Left lung (tissue), 10 donors: ENCODE measurements around the gene SLC25A18. TPM values are rescaled to one million over a fixed set of nuclear protein-coding genes. Genes with fewer than 3 reads are reported as not detected.

Experiments
- ATAC-seq: fragments of 200-7000 bp; cut with Tn5 transposase; one replicate; pipeline ENCODE4 v1.9.1; 2020; ENCODE audit warnings: moderate library complexity
- DNase-seq, 4 donors: peaks; one replicate each; pipeline ENCODE4 v3.0.0-alpha.2; 2013 to 2020
- H3K27ac ChIP-seq, 2 donors: fragments of 200-600 bp; sonication (generic) in 1 of 2; one replicate each; pipeline versions ENCODE4 v1.5.0 to v1.8.0; 2020 to 2021
- H3K27me3 ChIP-seq, 2 donors: fragments of 200-600 bp; sonication (generic) in 1 of 2; one replicate each; pipeline versions ENCODE4 v1.5.0 to v1.8.0; 2020 to 2021
- H3K36me3 ChIP-seq, 2 donors: fragments of 200-600 bp; sonication (generic) in 1 of 2; one replicate each; pipeline versions ENCODE4 v1.5.0 to v1.8.0; 2020 to 2021
- H3K4me1 ChIP-seq, 2 donors: fragments of 200-600 bp; one replicate each; pipeline ENCODE4 v1.8.0; 2021
- H3K4me3 ChIP-seq, 2 donors: fragments of 200-600 bp; sonication (generic) in 1 of 2; one replicate each; pipeline versions ENCODE4 v1.5.0 to v1.8.0; 2020 to 2021; ENCODE audit warnings: mild to moderate bottlenecking in 1 of 2
- H3K9me3 ChIP-seq, 2 donors: fragments of 200-600 bp; sonication (generic) in 1 of 2; one replicate each; pipeline versions ENCODE4 v1.5.0 to v1.8.0; 2020 to 2021
- intact Hi-C, 2 donors: fragments of 100-400 bp; cut with DNase I; formaldehyde crosslinking; loops; one replicate each; pipeline versions ENCODE4 v1.11.2 to v1.14.2; 2022
- polyA plus RNA-seq, 6 donors: library from polyadenylated mRNA; unstranded; fragments of 120-200 nt; gene quantifications; one replicate each; pipeline ENCODE4 v1.2.1, GENCODE V29; 2013; ENCODE audit not compliant: insufficient read length in 6 of 6
- total RNA-seq, 2 donors: library from RNA; stranded (reverse); fragmentation: NEBNext Ultra II Directional; extraction: Animal tissue kit (Norgen Biotek cat#: 25700); gene quantifications; one replicate each; pipeline ENCODE4 v1.2.1, GENCODE V29; 2021
- TF ChIP-seq, protein P1 (sequence below), 2 donors: fragments of 200-600 bp; sonication (generic) in 1 of 2; IDR thresholded peaks; one replicate each; pipeline versions ENCODE4 v1.5.0 to v1.8.0; 2021; ENCODE audit warnings: antibody characterized with exemption in 2 of 2
- donor health status: DM: no; HTN: yes; CAD: no.
- donor health status: DM: no; HTN: no; CAD: no.

SLC25A18 gene
- total and polyA plus RNA-seq, 8 donors: 0.26 to 0.56 (median 0.40) TPM

GRCh38 chr22:17575681-17576080 is 12.4 kb downstream of the SLC25A18 start:
- Histone ChIP-seq H3K36me3 (no peaks in the 10 kb centered on the region), H3K4me3 (no peak overlapping the region), H3K4me1 (peaks cover under 1 to 4% of the 10 kb centered on the region in 2 donors), H3K27ac (no peak overlapping the region), H3K9me3 (no peaks in the 10 kb centered on the region), H3K27me3 (no peaks in the 10 kb centered on the region)
- ATAC-seq (no peak), DNase-seq (no peak)
- intact Hi-C loops: no loop called here
- TF ChIP-seq, protein P1, sequence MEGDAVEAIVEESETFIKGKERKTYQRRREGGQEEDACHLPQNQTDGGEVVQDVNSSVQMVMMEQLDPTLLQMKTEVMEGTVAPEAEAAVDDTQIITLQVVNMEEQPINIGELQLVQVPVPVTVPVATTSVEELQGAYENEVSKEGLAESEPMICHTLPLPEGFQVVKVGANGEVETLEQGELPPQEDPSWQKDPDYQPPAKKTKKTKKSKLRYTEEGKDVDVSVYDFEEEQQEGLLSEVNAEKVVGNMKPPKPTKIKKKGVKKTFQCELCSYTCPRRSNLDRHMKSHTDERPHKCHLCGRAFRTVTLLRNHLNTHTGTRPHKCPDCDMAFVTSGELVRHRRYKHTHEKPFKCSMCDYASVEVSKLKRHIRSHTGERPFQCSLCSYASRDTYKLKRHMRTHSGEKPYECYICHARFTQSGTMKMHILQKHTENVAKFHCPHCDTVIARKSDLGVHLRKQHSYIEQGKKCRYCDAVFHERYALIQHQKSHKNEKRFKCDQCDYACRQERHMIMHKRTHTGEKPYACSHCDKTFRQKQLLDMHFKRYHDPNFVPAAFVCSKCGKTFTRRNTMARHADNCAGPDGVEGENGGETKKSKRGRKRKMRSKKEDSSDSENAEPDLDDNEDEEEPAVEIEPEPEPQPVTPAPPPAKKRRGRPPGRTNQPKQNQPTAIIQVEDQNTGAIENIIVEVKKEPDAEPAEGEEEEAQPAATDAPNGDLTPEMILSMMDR (IDR thresholded peaks at IDR 0.05): no peak

DNA sequence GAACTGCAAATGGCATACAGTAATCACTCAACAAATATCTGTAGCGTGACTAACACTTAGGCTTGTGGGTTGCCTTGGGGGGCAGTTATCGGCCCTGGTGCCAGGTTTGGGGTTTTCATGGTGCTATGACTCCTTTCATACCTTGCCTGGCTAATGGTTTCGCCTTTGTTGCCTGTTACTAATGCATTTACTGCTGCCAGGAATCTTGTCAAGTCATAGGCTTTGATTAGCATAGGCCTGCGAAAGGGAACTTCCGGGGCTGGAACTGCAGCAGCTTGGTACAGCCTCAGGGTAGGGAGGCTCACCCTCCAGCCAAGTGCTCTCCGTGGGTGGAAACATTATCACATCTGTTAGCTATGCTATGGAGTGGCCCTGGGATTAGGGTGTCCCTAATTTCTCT is 13.2 kb downstream of the SLC25A18 start:
- ATAC-seq (no peak), DNase-seq (no peak)
- H3K27me3 ChIP-seq: no peaks in the 10 kb centered on the region
- peaks cover 0 to 3% of the 10 kb centered on the region in 2 donors for H3K4me1 ChIP-seq
- H3K9me3 ChIP-seq: no peaks in the 10 kb centered on the region
- no peaks in the 10 kb centered on the region for H3K36me3 ChIP-seq
- H3K27ac ChIP-seq: no peak overlapping the region
- intact Hi-C loops: no loop called here
- no peak overlapping the region for H3K4me3 ChIP-seq
- TF ChIP-seq, protein P1 (IDR thresholded peaks at IDR 0.05): no peak

GRCh38 chr22:17578136-17578754 is 14.9 kb downstream of the SLC25A18 start:
- TF ChIP-seq, protein P1 (IDR thresholded peaks at IDR 0.05): no peak
- no peaks in the 10 kb centered on the region for H3K9me3 ChIP-seq
- H3K4me3 ChIP-seq: no peak overlapping the region
- no peaks in the 10 kb centered on the region for H3K4me1 ChIP-seq
- no peaks in the 10 kb centered on the region for H3K27me3 ChIP-seq
- DNase-seq (peak in 2 of 4 donors; percentile 56 to 72), ATAC-seq (peak; percentile 76)
- H3K27ac ChIP-seq: no peak overlapping the region
- no peaks in the 10 kb centered on the region for H3K36me3 ChIP-seq
- intact Hi-C loops: no loop called here

DNA sequence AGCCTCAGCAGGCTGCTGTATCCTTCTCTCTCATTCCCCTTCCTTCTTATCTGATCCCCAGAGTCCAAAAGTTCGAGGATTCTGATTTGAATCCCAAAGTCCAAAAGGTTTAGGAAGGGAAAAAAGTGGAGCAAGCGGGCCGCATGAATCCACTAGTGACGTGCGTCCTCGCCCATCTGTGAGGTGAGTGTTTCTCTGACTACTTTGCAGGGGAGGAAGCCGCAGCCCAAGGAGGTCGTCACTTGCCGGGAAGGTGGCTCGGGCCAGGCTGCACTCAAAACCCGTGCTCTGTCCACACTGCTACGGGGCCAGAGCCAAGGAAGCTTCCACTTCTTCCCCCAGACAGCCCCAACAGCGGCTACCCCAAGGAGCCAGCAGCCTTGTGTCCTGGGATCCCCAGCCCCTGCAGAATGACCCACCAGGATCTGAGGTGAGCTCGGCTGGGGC is 16.3 kb downstream of the SLC25A18 start:
- TF ChIP-seq, protein P1 (IDR thresholded peaks at IDR 0.05): no peak

GRCh38 chr22:17580441-17581031 is 17.2 kb downstream of the SLC25A18 start:
- ATAC-seq (no peak), DNase-seq (no peak)
- Histone ChIP-seq H3K9me3 (no peaks in the 10 kb centered on the region), H3K36me3 (no peaks in the 10 kb centered on the region), H3K4me1 (no peaks in the 10 kb centered on the region), H3K27me3 (no peaks in the 10 kb centered on the region), H3K27ac (no peak overlapping the region), H3K4me3 (no peak overlapping the region)
- intact Hi-C loops: no loop called here
- TF ChIP-seq, protein P1 (IDR thresholded peaks at IDR 0.05): no peak

More for the DNA sequence above, 16.3 kb downstream of the SLC25A18 start:
- H3K27me3 ChIP-seq: no peaks in the 10 kb centered on the region
- no peak overlapping the region for H3K27ac ChIP-seq
- no peaks in the 10 kb centered on the region for H3K9me3 ChIP-seq
- H3K36me3 ChIP-seq: no peaks in the 10 kb centered on the region
- no peaks in the 10 kb centered on the region for H3K4me1 ChIP-seq
- DNase-seq (no peak), ATAC-seq (no peak)
- no peak overlapping the region for H3K4me3 ChIP-seq
- intact Hi-C loops: no loop called here
